Measurements from ENCODE around the gene RARRES2. TPM values are rescaled to one million over a fixed set of nuclear protein-coding genes. Genes with fewer than 3 reads are reported as not detected.

The RARRES2 gene
- polyA plus RNA-seq, 12 donors = 36.6 to 55.1 (median 47.5) TPM; not detected in 1

DNA sequence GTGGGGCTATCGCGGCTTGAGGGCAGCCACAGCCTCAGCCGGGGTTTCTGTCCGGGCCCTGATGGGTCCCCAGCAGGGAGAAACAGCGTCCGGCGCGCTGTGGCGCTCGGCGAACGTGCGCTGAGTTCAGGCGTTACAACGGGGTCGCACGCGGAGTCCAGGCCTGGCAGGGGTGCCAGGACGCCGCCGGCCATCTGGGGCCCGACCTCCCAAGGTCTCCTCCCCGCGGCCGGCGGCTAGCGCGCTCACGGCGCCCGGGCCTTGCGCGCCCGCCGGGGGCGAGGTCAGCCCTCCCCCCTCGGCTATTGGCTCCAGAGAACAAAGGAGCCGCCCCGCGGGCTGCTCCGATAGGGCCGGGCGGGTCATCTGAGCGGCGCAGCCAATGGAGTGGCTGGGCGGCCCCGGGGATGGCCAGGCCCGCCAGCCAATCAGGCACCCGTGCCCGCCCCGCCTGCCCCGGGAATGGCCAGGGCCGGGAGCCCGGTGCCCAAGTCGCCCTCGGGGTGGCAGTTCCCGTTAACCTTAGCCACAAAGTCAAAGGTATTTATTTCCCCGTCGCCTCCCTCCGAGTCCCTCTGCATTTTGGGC, 37.5 kb upstream of the RARRES2 start, which contains the start of gene ZNF775:
Gene ZNF775 (plus strand): TSS at position 478 of the 588 bp plus-strand sequence. CDS start 9,141 bp downstream, outside the sequence.
- DNase-seq = peak; percentile 94

DNA sequence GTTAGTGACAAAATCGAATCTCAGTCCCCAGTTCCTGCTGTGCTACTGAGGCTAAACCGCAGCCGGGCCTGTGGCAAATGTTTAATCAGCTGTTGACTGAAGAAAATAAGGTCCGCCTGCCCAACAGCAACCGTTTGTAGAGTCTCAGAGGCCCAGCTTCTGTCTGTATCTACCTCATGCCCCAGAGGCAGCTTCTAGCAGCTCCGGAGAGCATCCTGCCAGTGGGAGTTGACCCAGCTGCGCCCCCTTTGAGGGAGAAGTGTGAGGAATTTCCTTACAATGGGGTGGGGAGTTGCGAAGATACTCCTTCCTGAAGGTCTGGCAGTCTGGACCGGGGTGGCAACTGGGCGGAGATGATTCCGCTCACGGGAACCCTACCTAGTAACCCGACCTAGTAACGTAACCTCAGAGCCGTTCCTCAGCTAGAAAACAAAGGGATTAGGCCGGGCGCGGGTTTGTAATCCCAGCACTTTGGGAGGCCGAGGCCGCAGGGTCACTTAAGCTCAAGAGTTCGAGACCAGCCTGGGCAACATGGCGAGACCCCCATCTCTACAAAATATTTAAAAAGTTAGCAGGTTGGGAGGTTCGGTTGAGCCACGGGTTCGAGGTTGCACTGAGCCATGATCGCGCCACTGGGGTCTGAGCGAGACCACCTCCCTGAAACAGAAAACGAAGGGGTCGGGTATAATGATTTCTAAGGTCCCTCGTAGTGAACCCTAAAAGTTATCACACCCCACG, 36.9 kb upstream of the RARRES2 start:
- peak; percentile 31 for DNase-seq

DNA sequence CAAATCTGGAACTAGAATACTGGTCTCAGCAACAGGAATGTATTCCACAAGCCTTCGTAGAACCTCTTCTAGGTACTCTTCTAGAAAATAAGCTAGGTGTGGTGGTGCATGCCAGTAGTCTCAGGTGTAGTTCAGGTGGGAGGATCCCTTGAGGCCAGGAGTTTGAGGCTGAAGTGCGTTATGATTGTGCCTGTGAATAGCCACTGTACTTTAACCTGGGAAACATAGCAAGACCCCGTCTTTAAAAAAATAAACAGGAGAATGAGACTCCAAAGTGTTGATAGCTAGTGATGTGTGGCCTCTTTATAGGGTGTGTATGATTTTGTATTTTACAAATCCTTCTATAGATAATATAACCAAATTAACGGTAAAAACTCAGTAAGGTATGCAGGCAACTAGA, 36.2 kb upstream of the RARRES2 start:
- no peak for DNase-seq

- no peak for DNase-seq
Measured at GRCh38 chr7:150377196-150377595, 35.8 kb upstream of the RARRES2 start.

GRCh38 chr7:150376560-150376959, 35.1 kb upstream of the RARRES2 start:
- no peak for DNase-seq

- DNase-seq = no peak
Measured at GRCh38 chr7:150375662-150376521, 34.5 kb upstream of the RARRES2 start.

DNA sequence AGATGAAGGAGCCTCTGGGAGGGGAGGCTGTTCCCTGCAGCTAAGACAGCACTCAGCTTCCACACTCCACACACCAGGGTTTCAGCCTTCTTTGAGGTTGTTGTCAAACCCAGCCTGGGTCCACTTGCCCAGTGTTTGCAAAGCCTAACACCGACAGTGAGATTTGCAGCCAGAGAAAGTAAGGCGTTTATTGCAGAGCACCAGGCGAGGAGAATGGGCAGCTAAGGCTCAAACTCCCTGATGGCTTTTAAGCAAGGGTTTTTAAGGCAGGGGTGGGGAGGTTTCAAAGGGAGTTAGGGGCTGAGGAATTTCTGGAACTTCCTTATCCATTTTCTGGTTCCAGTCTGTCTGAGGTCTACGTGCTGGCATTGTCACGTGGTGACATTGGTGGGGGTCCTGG, 33.0 kb upstream of the RARRES2 start:
- no peak for DNase-seq

- no peak for DNase-seq
Measured at GRCh38 chr7:150374026-150374425, 32.6 kb upstream of the RARRES2 start.

DNA sequence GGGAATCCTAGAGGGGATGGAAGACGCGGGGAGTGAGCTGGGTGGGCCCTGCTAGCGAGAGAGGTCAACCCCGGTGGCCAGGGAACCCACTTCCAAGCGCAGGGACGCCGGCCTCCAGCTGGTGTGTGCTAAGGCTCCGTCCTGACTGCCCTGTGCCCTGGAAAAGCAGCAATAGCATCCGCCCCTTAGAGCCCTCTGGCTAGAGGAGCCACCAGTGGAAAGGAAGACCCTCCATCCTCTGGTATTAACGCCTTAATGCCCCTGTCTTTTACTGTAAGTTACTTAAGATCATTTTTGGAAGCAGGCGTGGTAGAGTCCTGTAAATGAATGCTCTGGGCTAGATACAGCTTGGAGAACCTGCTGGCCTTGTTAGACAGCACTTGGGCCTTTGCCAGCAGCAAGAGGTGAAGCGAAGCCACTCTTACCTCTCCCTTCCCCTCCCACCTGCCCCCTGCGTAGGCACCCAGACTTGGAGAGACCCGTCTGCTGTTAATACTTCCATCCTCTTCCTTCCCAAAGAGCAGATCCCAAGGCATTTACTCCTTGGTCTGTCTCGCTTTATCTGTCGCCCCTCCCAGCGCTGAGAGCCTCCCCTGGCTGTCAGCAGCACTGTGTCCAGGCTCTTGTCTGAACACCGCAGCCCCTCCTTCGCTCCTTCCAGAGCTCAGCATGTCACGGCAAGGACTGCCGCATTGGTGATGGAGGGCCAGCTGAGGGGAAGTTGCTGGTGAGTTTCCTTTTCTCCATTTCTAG, 31.8 kb upstream of the RARRES2 start:
- no peak for DNase-seq

DNA sequence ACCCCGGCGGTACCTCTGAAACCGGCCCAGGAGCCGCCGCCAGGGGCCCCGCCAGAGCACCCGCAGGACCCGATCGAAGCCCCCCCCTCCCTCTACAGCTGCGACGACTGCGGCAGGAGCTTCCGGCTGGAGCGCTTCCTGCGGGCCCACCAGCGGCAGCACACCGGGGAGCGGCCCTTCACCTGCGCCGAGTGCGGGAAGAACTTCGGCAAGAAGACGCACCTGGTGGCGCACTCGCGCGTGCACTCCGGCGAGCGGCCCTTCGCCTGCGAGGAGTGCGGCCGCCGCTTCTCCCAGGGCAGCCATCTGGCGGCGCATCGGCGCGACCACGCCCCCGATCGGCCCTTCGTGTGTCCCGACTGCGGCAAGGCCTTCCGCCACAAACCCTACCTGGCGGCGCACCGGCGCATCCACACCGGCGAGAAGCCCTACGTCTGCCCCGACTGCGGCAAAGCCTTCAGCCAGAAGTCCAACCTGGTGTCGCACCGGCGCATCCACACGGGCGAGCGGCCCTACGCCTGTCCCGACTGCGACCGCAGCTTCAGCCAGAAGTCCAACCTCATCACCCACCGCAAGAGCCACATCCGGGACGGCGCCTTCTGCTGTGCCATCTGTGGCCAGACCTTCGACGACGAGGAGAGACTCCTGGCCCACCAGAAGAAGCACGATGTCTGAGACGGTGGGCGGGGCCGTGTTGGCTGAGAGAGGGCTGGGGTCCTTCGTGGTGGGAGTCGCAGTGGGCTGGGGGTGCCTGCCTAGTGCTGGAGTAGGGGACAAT, 31.0 kb upstream of the RARRES2 start:
- DNase-seq = no peak

DNA sequence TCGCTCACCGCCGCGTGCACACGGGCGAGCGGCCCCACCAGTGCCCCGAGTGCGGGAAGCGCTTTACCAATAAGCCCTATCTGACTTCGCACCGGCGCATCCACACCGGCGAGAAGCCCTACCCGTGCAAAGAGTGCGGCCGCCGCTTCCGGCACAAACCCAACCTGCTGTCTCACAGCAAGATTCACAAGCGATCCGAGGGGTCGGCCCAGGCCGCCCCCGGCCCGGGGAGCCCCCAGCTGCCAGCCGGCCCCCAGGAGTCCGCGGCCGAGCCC, 30.5 kb upstream of the RARRES2 start:
- no peak for DNase-seq

DNA sequence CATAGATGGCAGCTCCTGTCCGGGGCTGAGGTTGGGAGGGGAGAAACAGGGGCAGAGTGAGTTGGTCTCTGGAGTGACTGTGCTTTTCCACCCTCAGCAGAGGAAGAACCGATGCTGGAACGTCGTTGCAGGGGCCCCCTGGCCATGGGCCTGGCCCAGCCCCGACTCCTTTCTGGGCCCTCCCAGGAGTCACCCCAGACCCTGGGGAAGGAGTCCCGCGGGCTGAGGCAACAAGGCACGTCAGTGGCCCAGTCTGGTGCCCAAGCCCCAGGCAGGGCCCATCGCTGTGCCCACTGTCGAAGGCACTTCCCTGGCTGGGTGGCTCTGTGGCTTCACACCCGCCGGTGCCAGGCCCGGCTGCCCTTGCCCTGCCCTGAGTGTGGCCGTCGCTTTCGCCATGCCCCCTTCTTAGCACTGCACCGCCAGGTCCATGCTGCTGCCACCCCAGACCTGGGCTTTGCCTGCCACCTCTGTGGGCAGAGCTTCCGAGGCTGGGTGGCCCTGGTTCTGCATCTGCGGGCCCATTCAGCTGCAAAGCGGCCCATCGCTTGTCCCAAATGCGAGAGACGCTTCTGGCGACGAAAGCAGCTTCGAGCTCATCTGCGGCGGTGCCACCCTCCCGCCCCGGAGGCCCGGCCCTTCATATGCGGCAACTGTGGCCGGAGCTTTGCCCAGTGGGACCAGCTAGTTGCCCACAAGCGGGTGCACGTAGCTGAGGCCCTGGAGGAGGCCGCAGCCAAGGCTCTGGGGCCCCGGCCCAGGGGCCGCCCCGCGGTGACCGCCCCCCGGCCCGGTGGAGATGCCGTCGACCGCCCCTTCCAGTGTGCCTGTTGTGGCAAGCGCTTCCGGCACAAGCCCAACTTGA, 29.9 kb upstream of the RARRES2 start:
- DNase-seq = no peak

- no peak for DNase-seq
Measured at GRCh38 chr7:150370612-150371071, 29.2 kb upstream of the RARRES2 start.

- DNase-seq = no peak
Measured at GRCh38 chr7:150369748-150370501, 28.5 kb upstream of the RARRES2 start.

DNA sequence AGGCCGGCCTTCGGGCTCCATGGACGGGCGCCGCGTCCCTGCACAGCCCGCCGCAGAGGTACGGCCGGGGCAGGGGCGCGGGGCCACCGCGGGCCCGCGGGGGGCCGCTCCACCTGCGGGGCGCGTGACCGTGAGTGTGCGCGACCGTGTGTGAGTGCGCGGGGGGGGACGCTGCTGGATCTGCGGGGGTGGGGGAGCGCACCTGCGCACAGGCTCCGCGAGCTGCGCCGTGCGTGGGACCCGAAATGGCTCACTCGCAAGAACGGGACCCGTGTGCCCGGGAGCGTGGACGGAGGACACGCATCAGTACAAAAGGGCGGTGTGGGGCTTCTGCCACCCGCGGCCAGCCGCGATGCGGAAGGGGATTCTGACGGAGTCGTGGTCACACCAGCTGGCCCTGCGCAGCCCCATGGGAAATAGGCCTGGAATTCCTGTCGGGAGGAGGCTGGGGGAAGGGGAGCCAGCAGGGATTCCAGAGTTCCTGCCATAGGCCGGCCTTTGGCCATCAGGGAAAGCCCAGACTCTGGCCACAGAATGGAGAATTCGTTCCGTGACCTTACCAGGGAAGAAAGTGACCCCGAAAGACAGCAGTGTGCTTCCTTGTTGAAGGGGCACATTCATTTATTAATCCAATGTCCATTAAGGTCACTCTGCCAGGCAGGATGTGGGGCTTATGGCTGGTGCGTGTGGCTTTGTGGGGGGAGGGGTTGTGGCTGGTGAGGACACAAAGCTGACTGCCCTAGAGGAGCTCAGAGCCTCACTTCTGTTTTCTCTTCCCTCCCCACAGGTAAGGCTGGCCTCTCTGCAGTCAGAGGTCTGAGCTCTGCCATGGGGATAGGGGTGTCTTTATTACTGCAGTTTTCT, 27.7 kb upstream of the RARRES2 start:
- DNase-seq = peak; percentile 36

DNA sequence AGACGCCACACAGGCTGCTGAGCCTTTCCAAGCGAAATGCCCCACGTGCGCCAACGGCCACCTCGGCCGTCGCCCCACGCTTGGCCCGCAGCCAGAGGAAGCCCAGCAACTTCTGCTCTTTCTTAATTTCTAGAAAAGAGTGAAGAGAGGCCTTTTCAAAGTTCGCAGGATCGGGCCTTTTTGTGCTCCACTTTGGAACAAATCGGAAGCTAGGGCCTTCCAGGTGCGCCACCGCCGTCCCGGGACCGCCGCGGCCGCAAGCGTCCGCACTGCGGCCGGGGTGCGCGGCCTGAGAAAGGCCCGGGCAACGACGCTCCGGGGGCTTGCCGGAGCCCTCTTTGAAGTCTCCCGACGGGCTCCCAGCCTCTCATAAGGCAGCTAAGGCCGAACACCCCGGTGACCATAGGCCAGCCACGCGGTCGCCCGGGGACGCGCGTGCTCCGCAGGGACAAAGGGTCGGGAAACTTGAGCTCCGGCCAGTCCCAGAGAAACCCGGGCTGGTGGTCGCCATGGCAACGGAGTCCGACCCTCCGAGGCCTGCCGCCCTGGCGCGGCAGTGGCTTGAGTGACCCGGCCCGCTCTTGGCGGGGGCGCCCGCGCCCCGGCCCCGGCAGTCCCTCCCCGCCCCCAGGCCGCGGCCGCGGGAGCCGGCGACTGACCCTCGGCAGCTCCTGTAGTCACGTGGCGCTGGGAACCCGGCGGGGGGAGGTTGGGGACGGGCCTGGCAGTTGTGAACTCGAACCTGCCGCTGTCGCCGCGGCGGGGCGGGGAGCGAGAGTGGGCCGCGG, 26.9 kb upstream of the RARRES2 start, which contains the start of gene REPIN1:
Gene REPIN1 (plus strand): TSS at position 727 of the 788 bp plus-strand sequence. CDS start 890 bp downstream, outside the sequence.
- DNase-seq = peak; percentile 89

GRCh38 chr7:150367677-150368095, 26.3 kb upstream of the RARRES2 start:
- no peak for DNase-seq
